NOMO-1 treated with DMSO at 0.1 percent for 48 hours (cell line): Measurements from ENCODE around the gene CEND1.
"Not testable (repeated sequence)": the region's sequence is repeated elsewhere in the genome, so short reads cannot be mapped to it uniquely, and the experiment has no call there.

Source experiments
- DNase-seq: peaks from one replicate; lab custom pipeline; 2025; ENCODE audit not compliant: unreplicated experiment; lab: John Stamatoyannopoulos, UW

Gene CEND1

DNA sequence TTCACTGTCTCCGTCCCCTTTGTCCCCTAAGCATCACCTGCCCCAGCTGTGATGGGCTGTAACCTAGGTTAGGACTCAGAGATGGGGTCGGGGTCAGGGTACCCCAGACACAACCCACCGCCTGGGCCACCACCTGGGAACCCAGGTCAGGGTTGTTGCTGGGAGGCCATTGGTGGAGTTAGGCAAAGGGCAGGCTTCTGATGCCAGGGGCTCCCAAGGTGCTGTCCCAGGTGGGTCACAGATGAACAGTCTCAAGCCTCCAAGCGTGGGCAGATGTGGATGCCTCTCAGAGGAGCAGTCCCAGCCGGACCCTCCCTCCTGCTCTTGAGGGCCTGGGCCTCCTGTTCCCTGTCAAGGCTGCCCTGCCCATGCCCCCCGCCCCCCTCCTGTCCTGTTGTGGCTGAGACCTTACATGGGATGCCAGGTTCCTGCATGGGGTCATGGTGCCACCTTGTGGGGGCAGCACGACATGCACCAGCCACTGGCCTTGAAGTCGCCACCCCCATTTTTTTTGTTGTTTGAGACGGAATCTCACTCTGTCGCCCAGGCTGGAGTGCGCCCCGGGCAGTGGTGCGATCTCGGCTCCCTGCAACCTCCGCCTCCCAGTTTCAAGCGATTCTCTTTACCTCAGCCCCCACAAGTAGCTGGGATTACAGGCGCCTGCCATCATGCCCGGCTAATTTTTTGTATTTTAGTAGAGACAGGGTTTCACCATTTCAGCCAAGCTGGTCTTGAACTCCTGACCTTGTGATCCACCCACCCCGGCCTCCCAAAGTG, 24.7 kb downstream of the CEND1 start:
- peak; percentile 38 for DNase-seq

DNA sequence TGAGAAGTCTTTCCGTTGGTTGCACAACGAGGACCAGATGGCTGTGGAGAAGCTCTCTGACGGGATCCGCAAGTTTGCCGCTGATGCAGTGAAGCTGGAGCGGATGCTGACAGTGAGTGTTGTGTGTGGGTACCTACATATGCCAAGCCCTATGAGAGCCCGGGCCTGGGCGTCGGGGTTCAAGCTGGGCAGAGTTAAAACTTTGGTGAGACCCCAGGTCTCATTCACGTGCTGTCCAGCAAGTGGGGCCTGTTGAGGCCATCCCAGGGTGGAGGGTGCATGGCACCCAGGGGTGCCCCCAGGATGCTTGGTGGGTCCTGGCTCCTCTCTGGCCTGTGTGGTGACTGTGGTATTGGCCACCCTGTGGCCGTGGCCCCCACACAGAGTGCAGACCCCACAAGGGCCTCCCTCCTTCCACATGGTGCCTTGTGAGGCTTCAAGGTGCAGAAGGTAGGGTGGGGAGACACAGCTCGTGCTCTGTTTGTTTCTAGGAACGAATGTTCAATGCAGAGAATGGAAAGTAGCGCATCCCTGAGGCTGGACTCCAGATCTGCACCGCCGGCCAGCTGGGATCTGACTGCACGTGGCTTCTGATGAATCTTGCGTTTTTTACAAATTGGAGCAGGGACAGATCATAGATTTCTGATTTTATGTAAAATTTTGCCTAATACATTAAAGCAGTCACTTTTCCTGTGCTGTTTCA, 25.4 kb downstream of the CEND1 start:
- no peak for DNase-seq

DNA sequence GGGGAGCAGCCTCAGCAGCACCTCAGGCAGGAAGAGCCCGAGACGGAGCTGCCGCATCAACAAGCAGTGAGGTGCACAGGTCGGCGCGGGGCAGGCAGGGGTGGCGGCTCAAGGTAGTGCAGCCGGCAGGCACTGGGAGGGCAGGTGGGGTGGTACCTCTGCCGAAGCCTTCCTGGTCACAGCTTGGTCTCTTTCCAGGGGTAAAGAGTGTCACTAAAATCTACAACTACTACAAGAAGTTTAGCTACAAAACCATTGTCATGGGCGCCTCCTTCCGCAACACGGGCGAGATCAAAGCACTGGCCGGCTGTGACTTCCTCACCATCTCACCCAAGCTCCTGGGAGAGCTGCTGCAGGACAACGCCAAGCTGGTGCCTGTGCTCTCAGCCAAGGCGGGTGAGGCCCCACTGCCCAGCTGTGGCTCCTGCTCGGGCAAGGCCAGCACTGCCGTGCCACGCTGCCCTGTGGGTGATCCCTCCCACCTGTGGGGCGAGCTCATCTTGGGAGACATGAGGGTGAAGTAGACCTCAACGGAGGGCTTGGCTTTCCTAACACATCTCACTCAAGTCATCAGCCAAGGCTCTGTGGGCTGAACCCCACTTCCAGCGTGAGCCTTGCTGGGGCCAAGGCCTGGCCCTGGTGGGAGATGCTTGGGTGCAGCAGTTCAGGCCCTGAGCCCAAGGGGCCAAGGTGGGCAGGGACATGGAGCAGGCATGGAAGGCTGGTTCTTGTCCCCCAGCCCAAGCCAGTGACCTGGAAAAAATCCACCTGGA, 26.2 kb downstream of the CEND1 start:
- DNase-seq = no peak

DNA sequence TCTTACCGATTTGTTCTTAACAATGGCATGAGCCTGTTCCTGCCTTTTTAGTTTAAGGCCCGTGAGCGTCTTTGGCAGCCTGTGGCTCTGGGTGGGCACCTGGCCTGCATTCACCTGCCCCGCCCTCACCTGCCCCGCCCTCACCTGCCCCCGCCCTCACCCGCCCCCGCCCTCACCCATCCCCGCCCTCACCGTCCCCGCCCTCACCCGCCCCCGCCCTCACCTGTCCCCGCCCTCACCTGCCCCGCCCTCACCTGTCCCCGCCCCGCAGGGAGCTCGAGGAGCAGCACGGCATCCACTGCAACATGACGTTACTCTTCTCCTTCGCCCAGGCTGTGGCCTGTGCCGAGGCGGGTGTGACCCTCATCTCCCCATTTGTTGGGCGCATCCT, 26.8 kb downstream of the CEND1 start:
- no peak for DNase-seq

DNA sequence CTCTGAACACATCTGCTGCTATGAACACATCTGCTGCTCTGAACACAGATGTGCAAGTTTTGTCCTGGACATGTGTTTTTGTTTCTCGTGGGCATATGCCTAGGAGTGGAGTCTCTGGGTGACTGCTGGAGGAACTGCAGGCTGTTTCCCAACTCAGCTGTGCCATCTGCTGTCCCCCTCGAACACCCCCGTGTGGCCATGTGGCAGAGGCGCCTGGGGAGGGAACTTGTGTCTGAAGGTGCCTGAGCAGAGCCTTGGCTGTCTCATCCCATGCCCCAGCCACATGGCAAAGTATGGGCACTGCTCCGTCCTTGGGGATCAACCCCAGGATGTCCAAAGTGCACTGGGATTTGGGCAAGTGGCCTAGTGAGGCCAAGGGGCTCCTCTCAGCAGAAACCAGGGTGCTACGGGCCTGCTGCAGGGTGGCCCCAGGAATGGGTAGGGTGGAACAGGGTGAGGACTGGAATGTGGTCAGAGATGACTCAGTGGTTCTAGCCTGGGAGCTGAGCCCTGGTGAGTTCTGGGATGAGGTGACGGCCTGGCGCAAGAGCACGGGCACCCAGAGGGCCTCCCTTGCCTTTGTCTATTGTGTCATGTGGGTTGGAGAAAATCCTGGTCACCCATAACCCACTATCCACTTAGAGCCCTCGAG, 27.3 kb downstream of the CEND1 start:
- DNase-seq = peak; percentile 49

DNA sequence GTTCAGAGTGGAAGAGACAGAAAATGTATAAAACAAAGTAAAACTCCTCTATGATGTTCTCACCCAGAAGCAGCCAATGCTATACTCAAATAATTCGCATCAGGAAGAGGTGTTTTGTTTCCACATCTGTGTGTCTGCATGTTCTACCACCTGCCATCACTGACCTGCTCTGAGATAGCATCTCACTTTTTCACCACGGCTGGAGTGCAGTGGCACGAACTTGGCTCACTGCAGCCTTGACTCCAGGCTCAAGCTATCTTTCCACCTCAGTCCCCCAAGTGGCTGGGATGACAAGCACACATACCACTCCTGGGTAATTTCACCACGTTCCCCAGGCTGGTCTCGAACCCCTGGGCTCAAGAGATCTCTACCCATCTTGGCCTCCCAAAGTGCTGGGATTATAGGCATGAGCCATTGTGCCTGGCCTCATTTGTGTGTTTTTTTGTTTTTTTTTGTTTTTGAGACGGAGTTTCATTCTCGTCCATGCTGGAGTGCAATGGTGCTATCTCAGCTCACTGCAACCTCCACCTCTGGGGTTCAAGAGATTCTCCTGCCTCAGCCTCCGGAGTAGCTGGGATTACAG, 28.3 kb downstream of the CEND1 start:
- DNase-seq = no peak

DNA sequence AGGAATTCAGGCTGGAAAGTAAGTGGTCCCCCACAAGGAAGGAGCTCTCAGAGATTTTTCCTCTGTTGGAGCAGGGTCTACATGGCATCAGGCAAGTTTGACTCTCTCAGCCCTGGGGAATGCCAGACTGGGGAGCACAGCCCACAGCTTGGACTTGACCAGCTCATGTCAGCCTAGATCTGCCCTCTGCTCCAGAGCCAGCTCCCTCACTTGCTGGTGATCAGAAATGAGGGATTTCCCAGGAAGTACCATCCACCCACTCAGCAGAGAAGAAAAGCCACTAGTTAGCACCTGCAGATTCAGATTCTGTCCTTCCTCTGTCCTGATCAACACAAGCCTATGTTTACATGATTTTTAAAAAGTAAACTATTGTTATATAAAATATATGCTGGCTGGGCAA, 29.7 kb downstream of the CEND1 start:
- DNase-seq = no peak

DNA sequence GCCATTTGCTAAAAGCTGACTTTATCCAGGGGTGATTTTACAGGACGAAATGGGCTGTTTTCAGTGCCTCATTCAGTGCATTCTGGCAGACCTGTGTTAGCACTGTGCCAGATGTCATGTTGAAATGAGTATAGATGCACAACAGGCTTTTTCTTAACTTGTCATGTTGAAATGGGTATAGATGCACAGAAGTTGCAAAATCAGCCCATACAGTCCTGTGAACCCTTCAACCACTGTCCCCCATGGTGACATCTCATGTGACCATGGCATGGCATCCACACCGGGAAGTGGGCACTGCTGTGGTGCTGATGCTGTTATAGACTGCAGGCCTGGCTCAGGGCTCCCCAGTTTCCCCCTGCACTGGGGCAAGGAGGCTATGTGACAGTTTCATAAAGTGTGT, 40.2 kb downstream of the CEND1 start:
- DNase-seq = no peak

DNA sequence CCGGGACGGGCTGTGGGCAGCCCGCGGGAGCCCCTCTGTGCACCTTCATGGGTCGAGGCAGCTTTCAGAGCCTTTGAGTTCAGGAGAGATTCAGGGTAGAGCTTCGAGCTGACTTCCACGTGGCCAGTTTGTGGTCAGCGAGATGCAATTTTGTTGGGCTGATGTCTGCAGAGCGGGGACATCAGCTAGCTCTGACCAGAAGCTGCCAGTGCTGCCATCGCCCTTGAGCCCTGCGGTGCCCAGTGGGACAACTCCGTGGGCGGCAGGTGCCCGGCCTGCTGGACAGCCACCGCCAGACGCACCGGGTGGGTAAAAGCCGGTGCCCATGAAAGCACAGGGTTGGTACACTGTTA, 41.9 kb downstream of the CEND1 start:
- DNase-seq = peak; percentile 46

DNA sequence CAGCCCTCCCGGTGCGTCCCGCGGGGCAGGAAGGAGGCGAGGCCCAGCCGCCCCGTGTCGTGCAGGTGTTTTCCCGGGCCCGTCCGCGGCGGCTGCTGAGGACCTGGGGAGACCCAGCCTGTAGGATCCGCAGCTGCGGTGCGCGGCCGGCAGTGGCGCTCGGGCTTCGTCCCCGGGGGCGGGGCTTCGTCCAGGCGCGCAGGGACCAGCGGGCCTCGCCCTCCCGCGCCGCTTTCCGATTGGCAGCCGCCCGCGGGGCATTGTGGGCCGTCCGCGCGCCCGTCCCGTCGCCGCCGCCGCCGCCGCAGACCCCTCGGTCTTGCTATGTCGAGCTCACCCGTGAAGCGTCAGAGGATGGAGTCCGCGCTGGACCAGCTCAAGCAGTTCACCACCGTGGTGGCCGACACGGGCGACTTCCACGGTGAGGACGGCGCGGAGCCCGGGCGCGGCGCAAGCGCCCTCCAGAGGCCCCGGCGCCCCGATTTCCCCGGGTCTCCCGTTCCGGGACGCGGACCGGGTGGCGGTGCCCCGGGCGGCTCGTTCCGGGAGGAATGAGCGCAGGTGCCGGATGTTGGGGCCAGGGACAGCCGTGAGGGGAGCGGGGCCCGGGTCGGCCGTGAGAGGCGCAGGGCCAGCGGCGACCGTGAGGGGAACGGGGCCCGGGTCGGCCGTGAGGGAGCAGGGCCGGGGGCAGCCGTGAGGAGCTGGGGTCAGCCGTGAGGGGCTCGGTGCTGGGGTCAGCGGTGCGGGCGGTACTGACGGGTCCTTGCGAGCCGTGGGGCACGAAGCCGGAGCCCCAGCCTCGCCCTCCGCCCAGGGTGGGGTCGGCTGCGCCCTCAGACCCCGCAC, 42.5 kb downstream of the CEND1 start, which contains the start of gene TALDO1:
TSS of gene TALDO1 (plus strand) at position 307 of the 849 bp plus-strand sequence. CDS start at position 325, 18 bp downstream.
- peak; percentile 92 for DNase-seq

DNA sequence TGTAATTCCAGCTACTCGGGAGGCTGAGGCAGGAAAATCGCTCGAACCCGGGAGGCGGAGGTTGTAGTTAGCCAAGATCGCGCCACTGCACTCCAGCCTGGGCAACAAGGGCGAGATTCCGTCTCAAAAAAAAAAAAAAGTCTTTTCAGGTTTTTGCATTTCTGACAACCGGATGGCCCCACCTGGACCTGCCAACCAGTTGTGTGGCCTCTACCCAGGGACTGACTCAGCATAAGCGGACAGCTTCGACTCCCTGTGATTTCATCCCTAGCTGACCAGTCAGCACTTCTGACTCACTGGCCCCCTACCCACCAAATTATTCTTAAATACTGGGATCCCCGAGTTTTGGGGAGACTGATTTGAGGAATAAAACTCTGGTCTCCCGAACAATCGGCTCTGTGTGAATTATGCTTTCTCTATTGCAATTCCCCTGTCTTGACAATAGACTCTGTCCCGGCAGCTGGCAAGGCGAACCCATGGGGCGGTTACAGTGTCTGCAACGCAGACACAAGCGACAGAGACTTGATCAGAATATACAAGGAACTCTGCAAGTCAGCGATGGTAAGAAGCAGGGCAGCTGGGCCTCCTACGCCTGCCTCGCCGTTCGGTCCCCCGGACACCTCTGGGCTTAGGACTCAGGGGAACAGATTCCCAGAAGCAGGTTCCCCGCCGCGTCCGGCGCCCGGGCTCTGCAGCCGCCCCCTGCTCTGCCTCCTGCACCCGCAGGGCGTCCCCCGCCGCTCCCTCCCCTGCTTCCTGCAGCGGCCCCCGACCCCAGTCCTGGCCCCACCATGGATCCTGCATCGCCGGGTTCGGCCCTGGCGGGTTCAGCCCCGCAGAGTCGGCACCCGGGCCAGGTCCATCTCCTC, 43.4 kb downstream of the CEND1 start:
- peak; percentile 23 for DNase-seq

DNA sequence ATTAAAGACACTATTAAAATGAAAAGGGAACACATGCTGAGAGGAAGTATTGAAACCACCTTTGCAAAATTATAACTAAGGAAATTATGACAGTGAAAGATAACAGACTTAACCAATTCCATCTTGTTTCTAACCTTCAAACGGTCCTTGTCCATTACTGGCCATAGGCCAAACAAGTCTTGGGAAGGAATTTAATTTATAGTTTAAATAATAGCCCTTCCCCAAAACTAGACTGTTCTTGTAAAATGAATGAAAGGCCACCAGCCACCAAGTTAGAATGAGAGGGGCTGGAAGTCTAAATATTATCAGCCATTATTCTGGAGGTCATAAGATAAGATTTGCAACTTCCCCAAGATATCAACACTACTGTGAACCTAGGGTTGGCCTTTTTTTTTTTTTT, 44.5 kb downstream of the CEND1 start:
- no peak for DNase-seq

DNA sequence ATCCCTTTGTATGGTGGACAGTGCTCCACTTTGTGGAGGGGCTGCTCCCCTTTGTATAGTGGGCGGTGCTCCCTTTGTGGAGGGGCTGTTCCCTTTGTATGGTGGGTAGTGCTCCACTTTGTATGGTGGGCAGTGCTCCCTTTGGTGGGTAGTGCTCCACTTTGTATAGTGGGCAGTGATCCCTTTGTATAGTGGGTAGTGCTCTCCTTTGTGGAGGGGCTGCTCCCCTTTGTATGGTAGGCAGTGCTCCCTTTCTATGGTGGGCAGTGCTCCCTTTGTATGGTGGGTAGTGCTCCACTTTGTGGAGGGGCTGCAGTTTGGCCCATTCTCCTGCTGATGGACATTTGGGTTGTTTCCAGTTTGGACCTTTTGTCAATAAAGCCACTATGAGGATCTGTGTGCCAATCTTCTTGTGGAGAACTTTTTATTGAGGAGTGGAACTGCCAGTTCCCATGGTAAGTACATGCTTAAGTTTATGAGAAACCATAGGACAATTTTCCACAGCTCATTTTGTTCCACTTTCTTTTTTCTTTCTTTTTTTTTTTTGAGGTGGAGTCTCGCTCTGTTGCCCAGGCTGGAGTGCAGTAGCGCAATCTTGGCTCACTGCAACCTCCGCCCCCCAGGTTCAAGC, 47.2 kb downstream of the CEND1 start:
- no peak for DNase-seq

DNA sequence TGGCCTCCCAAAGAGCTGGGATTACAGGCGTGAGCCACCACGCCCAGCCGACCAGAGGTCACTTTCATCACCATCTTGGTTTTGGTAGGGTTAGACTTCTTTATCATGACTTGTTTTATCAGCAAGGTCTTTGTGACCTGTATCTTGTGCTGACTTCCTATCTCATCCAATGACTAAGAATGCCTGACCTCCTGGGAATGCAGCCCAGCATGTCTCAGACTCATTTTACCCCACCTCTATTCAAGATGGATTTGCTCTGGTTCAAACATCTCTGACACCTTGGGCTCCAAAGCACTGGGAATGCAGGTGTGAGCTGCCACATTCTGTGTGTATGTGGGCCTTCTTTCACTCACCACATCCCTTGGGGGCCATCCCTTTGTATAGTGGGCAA, 47.7 kb downstream of the CEND1 start:
- DNase-seq = no peak

DNA sequence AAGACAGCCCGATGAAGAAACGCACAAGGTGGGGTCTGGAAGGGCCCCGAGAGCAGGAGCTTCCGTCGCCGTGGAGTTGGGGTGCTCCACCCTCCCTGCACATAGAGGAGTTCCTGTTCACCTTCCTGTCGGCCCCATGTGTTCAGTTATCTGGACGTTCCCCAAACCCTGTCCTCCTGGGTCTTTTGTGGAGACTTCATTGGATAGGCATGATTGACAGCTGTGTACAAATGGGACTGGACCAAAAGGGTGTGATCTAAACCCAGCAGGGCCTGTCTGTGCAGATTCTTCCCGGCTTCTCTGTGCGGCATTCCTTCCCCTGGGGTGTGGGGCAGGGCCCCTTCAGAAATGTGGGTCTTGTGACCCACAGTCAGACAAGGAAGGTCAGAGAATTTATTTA, 52.0 kb downstream of the CEND1 start:
- not testable (repeated sequence) for DNase-seq

DNA sequence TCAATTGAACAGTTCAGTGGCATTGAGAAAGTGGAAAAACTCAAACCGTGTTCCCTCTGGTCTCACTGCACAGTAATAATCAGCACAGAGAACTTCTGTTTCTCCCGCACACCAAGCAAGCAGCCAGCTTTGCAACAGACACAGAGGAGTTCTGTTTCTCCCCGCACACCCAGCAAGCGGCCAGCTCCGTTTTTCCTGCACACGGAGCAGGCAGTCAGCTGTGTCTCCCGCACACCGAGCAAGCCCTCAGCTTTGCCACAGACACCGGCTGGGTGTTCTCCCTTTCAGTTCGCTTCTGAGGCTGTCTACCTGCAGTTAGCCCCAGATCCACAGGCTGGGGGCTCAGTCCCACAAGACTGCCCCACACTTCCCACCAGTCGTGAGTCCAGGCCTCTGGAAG, 52.5 kb downstream of the CEND1 start:
- no peak for DNase-seq
